ENCODE results near the gene MTARC2.

MTARC2 gene

DNA sequence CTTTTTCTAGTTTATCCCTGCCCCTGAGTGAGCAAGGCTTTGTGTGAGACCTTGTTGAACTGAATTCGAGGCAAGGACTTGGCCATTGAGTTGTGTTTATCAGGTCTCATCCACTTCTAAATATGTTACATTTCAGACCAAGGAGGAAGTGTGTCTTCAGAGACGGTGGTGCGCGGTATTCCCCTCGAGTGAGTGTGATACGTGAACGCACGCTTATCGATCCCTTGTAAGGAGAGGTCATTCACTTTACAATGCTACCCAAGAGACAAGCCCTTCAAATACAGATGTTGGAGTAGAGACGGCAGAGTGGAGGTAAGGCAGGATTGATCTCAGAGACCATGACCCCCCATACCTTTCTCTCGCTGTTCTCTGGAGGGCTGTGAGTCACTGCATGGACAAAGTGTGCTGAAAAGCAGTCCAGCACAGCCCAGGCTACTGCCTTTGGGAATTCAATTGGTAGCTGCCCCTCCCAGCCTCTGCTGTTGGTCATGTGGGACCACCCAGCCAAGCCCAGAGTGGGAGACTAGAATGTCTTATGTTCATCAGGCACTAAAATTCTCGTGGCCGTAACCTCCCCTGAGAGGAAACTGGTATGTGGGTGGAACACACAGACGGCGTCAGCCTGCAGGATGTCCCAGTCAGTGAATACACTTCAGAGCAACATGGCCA is 22.3 kb downstream of the MTARC2 start:
- DNase-seq: no peak

GRCh38 chr1:220772846-220773245 is 24.7 kb downstream of the MTARC2 start:
- no peak for DNase-seq

- no peak for DNase-seq
Measured at GRCh38 chr1:220775240-220775853, 27.2 kb downstream of the MTARC2 start.

GRCh38 chr1:220776254-220776653 is 28.1 kb downstream of the MTARC2 start:
- no peak for DNase-seq

- DNase-seq: peak; percentile 48
Measured at GRCh38 chr1:220776720-220777326, 28.7 kb downstream of the MTARC2 start.

GRCh38 chr1:220783453-220783852 is 35.3 kb downstream of the MTARC2 start:
- DNase-seq: no peak

- no peak for DNase-seq
Measured at GRCh38 chr1:220784751-220785150, 36.6 kb downstream of the MTARC2 start.

DNA sequence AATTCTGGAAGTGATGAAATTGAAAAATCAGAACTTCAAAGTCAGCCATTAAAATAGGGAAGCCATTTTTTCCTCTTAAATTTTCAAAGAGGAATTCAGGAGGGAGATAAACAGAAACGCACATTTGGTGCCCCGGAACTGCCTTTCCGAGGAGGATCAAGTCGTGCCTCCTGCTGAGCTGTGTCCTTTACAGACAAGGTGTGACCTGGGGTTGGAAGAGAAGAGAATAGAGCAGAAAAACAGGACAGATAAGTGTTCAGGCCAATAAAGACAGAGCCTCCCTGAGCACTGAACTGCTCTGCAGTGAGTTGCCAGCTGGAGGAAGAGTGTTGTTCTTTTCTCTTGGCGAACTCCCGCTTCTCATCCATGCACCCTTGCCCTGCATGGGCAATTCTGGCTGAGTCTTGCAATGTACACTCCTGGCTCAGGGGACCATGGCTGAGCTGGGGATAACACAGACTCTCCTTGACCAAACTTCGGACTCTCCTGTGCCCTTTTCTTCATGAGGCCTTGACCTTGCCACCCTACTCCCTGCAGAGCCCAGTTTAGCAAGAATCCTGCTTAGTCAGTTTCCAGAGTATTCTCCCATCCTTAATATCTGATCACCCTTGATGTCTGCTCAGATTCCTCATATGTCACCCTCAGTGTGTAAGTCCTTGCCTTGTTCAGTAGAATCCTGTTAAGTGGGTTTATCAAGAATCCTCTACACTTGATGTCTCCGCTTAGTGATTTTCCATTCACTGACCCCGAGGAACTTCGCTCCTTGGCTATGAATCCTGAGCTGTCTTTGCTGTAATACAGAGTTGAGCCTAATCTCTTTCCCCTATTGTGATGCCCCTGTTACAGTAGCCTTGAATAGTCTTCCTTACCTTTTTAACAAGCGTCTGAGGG is 37.3 kb downstream of the MTARC2 start:
- no peak for DNase-seq

DNA sequence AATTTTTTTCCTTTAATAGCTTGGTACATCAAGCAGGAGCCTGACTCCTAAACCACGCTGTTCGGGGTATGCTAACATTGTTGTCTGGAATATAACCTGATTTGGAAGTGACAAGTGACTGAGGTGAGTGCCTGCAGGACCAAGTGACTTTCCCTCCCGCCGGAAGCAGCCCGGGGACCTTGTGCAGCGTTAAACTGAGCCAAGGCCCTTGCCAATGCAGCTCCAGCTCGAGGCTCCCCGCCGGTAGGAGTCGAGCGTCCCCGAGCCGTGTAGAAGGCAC is 37.9 kb downstream of the MTARC2 start:
- DNase-seq: peak; percentile 22

- peak; percentile 73 for DNase-seq
Measured at GRCh38 chr1:220786337-220787068, 38.4 kb downstream of the MTARC2 start, which contains the start of gene MTARC1. Gene MTARC1, plus strand, starts transcription at chr1:220786913. Its CDS starts 32 bp downstream, at chr1:220786945.

GRCh38 chr1:220787069-220787619 is 39.0 kb downstream of the MTARC2 start:
- DNase-seq: peak; percentile 61

GRCh38 chr1:220788900-220789299 is 40.8 kb downstream of the MTARC2 start:
- DNase-seq: no peak

DNA sequence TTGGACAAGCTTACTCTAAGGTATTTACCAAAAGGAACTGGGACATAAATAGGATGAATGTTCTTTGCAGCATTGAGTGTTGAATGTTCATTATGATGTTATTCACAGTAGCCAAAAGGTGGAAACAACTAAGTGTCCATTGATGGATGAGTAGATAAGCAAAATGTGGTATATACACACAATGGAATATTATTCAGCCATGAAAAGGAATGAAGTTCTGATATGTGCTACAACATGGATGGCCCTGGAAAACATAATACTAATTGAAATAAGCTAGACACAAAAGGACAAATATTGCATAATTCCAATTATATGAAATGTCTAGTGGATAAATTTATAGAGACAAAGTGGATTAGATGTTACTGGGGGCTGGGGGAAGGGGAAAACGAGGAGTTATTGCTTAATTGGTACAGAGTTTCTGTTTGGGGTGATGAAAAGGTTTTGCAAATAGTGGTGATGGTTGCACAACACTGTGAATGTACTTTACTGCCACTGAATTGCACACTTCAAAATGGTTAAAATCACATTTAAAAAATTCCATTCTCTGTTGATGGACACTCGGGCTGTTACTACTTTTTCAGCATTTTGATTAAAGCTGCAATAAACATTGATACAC is 41.5 kb downstream of the MTARC2 start:
- DNase-seq: no peak

DNA sequence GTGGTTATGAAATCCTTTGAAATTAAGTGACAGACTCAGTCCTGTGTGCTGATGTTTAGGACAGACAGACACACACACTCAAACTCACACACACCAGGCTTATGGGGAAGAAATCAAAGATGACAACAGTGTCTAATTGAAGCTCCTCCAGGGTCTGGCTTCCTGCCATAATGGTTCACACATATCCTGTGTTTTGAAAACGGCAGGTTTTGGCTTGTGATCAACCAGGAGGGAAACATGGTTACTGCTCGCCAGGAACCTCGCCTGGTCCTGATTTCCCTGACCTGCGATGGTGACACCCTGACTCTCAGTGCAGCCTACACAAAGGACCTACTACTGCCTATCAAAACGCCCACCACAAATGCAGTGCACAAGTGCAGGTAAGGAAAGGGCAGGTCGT is 43.2 kb downstream of the MTARC2 start:
- no peak for DNase-seq

- DNase-seq: no peak
Measured at GRCh38 chr1:220791956-220792355, 43.8 kb downstream of the MTARC2 start.

DNA sequence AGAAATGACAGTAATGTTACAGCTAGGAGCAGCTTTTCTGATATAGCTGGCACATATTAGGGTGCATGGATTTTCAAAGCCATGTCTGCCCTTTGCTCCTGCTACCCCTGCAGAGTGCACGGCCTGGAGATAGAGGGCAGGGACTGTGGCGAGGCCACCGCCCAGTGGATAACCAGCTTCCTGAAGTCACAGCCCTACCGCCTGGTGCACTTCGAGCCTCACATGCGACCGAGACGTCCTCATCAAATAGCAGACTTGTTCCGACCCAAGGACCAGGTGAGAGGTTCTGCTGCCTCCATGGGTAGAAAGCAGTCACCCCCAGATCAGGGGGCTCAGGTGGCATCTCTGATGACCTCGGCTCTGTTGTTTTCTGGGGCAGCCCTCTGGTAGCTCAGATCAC is 48.4 kb downstream of the MTARC2 start:
- no peak for DNase-seq

DNA sequence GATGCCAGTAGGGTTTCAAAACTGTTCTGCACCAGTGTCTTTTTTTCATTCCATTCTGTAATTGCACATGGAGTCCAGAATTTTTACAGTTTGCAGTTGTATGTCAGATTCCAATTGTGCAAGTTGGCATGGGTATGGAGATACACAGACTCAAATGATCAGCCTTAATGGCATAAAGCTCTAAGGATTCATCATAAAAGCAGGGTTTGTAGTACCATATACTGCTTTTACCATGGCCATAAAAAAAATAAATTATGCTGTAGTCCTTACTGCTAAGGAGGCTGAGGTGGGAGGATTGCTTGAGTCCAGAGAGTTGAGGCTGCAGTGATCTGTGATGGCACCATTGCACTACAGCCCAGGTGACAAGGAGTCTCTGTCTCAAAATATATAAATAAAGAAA is 48.9 kb downstream of the MTARC2 start:
- no peak for DNase-seq

DNA sequence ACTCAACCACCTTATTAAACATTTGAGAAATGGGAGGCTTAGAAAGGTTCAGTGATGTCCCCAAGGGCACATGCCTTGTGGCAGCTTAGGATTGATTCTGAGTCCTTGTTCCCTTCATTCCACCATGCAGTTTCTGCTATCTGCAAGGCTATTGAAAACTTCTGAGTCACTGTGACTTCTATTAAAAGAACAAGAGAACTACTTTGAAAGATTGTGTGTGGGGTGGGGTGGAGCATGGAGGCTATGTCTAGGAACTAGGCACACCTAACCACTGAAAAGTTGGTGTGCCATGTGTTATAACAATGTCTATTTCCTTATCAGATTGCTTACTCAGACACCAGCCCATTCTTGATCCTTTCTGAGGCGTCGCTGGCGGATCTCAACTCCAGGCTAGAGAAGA is 49.4 kb downstream of the MTARC2 start:
- DNase-seq: no peak

- no peak for DNase-seq
Measured at GRCh38 chr1:220798338-220798737, 50.2 kb downstream of the MTARC2 start.

DNA sequence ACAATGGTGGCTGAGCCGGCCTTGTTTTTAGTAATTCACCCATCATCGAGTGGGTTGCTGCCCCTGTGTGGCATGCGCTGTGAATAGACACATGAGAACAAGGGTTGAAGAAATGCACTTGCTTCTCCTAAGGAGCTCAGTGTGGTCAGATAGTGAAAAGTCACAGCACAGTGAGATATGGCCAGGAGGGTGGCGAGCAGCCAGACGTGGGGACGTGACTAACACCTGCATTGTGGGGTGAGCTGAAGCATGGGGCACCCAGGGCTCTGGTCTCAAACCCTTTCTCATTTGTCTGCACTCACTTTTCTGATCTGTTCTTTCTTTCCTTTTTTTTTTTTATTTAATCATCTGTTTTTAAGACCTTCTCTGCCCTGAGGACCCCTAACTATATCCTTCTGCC is 52.1 kb downstream of the MTARC2 start:
- DNase-seq: no peak

- no peak for DNase-seq
Measured at GRCh38 chr1:220803401-220804201, 55.5 kb downstream of the MTARC2 start.
